Mononuclear cell (primary cell): ENCODE data around the gene OMP. TPM values are rescaled to one million over a fixed set of nuclear protein-coding genes. Genes with fewer than 3 reads are reported as not detected.

ENCODE experiments used
- H3K27me3 ChIP-seq: 2 replicates; pipeline ENCODE4 v1.6.0; 2011; ENCODE audit warnings: low read length, control low read depth; ENCODE audit not compliant: insufficient read depth
- H3K4me1 ChIP-seq: 2 replicates; pipeline ENCODE4 v1.5.1; 2011; ENCODE audit warnings: mild to moderate bottlenecking, low read length, control low read depth; ENCODE audit not compliant: insufficient read depth
- H3K4me3 ChIP-seq: 2 replicates; pipeline ENCODE4 v1.5.1; 2011; ENCODE audit warnings: mild to moderate bottlenecking, low read length, moderate library complexity
- H3K9me3 ChIP-seq: 2 replicates; pipeline ENCODE4 v1.5.1; 2011; ENCODE audit warnings: low read depth, mild to moderate bottlenecking, control low read depth, low read length
- total RNA-seq: library from RNA; depleted of rRNA; stranded (reverse); fragments of >200 nt; gene quantifications from one replicate; pipeline ENCODE4 v1.2.3, GENCODE V29; 2012

OMP gene
- total RNA-seq, 1 donor, result not detected

GRCh38 chr11:77064648-77065217 lies 37.9 kb upstream of the OMP start:
- Histone ChIP-seq H3K27me3 (no peaks in the 10 kb centered on the region), H3K4me3 (no peak overlapping the region), H3K4me1 (peaks cover 12% of the 10 kb centered on the region), H3K9me3 (no peaks in the 10 kb centered on the region)

GRCh38 chr11:77065878-77066228 lies 36.8 kb upstream of the OMP start:
- H3K4me3 ChIP-seq, result peak overlapping the region; percentile 54
- no peaks in the 10 kb centered on the region for H3K9me3 ChIP-seq
- H3K4me1 ChIP-seq, result peaks cover 12% of the 10 kb centered on the region
- H3K27me3 ChIP-seq, result no peaks in the 10 kb centered on the region

DNA sequence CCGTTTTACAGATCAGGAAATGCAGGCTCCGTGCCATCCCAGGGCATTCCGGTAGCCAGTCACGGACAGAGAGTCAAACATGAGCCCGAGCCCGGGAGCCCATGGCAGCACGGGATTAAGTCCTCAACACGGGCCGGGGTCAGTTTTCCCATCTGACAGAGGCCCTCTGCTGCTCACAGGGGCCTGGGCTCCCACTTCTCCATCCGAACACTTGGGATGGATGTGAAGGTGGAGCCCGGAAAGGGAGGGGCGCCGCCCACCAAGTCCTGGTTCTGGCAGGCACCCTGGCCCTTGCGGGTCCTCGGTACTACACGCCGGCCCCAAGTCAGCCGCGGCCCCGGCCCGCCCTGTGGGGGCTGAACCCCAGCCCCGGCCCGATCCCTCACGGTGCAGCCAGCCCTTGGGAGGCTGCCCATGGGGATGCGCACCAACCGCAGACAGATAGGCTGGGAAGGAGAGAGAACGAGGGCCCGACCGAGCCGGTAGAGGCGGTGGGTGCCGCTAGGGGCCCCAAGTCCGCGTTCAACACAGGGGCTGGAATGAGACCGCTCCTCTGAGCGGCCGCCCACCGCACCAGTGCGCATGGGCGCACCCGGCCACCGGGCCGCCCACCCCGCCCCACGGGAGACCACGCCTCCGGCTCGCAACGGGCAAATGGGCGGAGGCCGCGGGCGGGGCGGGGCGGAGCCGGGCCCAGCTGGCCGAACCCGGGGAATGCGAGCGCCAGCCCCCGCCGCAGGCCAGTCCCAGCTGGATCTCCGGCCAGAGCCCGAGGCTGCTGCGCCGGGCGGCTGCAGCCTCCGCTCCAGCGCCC lies 36.2 kb upstream of the OMP start, which contains the start of gene CAPN5:
TSS of gene CAPN5 (plus strand) at position 743 of the 814 bp plus-strand sequence. CDS start 17,916 bp downstream, outside the sequence.
- Histone ChIP-seq H3K4me3 (peak within 1 kb of the TSS; percentile 54), H3K27me3 (no peaks in the 10 kb centered on the region), H3K9me3 (no peaks in the 10 kb centered on the region), H3K4me1 (peaks cover 12% of the 10 kb centered on the region)

- Histone ChIP-seq H3K4me1 (peaks cover 27% of the 10 kb centered on the region), H3K4me3 (no peak overlapping the region), H3K27me3 (no peaks in the 10 kb centered on the region), H3K9me3 (no peaks in the 10 kb centered on the region)
These were observed 34.7 kb upstream of the OMP start for GRCh38 chr11:77067861-77068443.

DNA sequence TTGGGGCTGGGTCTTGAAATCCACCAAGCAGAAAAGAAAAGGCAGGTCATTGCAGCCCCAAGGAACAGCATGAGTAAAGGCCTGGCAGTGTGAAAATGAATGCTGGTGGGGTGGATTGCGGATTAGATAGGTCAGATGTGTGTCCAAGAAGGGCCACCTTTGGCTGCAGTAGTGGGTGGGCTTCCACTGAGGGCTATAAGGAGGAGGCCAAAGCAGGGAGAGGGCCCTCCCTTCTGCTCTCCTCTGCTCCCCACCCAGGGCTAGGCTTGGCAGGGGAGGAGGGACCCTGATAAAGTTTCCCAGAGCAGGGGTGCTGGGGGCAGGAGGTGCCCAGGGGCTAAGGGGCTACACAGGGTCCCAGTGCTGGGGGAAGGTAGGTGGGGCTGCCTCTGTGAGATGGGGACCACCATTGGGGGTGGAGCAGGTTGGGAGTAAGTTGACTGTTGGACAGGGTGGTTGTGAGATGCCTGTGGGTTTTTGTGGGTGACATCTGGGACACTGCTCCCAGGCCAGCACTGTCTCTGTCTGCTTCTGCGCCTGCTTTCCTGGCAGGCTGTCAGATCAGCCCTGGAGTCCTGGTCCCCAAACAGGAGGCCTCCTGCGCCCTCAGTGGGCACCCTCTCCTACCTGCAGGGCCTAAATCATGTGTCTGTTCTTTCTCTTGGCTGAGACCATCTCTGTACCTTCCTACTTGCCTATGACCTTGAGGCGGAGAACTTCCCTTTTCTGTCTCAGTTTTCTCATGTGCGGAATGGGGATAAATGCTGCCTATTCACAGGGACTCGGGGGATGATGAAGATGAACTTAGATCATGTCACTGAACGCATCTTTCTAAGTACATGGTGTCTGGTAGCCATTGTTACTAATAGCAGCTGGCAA lies 33.9 kb upstream of the OMP start:
- H3K27me3 ChIP-seq, result no peaks in the 10 kb centered on the region
- no peaks in the 10 kb centered on the region for H3K9me3 ChIP-seq
- H3K4me3 ChIP-seq, result no peak overlapping the region
- H3K4me1 ChIP-seq, result peaks cover 34% of the 10 kb centered on the region

GRCh38 chr11:77069336-77069968 lies 33.2 kb upstream of the OMP start:
- Histone ChIP-seq H3K9me3 (no peaks in the 10 kb centered on the region), H3K27me3 (no peaks in the 10 kb centered on the region), H3K4me3 (no peak overlapping the region), H3K4me1 (peaks cover 34% of the 10 kb centered on the region)

- no peaks in the 10 kb centered on the region for H3K27me3 ChIP-seq
- H3K4me1 ChIP-seq, result peaks cover 34% of the 10 kb centered on the region
- H3K4me3 ChIP-seq, result no peak overlapping the region
- no peaks in the 10 kb centered on the region for H3K9me3 ChIP-seq
These were observed 32.6 kb upstream of the OMP start for GRCh38 chr11:77069969-77070582.

- H3K9me3 ChIP-seq, result no peaks in the 10 kb centered on the region
- H3K4me1 ChIP-seq, result peaks cover 30% of the 10 kb centered on the region
- no peak overlapping the region for H3K4me3 ChIP-seq
- H3K27me3 ChIP-seq, result no peaks in the 10 kb centered on the region
These were observed 31.6 kb upstream of the OMP start for GRCh38 chr11:77071077-77071476.

DNA sequence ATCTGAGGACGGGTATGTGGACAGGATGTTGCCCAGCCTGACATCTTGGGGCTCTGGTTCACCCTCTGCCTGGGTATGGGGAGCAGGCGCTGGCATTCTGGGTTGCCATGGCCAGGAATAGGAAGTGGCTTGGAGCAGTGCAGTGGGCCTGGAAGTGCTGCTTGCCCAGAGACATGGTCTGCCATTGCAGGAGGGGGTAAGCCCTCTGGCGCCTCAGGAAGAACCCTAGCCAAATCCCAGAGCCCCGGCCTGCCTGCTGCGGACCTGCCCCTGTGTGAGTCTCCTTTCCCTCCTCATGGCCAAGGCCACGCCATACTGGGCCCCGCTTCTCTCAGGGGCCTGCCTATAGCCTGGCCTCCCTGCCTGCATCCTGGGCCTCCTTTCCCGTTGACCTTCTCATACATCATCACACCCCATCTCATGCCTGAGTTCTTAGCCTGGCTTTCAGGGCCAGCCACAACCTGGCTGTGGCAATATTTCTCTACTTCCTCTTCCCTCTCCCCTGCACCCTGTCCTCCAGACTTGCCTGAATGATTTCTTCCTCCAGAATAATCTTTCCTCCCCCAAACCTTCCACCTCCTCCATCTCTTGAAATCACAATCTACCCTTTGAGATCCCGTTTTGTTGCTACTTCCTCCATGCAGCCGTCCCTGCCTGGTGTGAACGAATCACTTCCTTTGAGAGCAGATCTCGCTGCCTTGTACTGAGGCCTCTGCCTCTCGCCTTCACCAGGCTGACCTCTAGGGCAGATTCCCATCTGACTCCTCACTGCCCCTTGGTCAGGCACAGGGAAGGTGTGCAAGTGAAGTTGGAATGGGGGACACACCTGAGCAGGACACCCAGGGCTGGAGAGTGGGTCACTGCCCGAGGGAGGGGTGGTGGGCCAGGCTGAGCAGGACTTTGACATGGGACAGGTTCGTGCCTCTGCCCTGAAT lies 30.7 kb upstream of the OMP start:
- H3K27me3 ChIP-seq, result no peaks in the 10 kb centered on the region
- H3K4me1 ChIP-seq, result peaks cover 26% of the 10 kb centered on the region
- no peaks in the 10 kb centered on the region for H3K9me3 ChIP-seq
- no peak overlapping the region for H3K4me3 ChIP-seq

GRCh38 chr11:77072851-77073327 lies 29.8 kb upstream of the OMP start:
- Histone ChIP-seq H3K9me3 (no peaks in the 10 kb centered on the region), H3K27me3 (no peaks in the 10 kb centered on the region), H3K4me3 (no peak overlapping the region), H3K4me1 (peaks cover 22% of the 10 kb centered on the region)

- H3K4me3 ChIP-seq, result no peak overlapping the region
These were observed 29.2 kb upstream of the OMP start for GRCh38 chr11:77073328-77074001.

GRCh38 chr11:77074205-77074604 lies 28.4 kb upstream of the OMP start:
- H3K27me3 ChIP-seq, result no peaks in the 10 kb centered on the region
- peaks cover 22% of the 10 kb centered on the region for H3K4me1 ChIP-seq
- no peaks in the 10 kb centered on the region for H3K9me3 ChIP-seq
- no peak overlapping the region for H3K4me3 ChIP-seq

More at GRCh38 chr11:77073328-77074001, 29.2 kb upstream of the OMP start:
- H3K4me1 ChIP-seq, result peaks cover 22% of the 10 kb centered on the region
- H3K9me3 ChIP-seq, result no peaks in the 10 kb centered on the region
- H3K27me3 ChIP-seq, result no peaks in the 10 kb centered on the region
